ENCODE measurements around the gene PPP1R3E. TPM values are rescaled to one million over a fixed set of nuclear protein-coding genes. Genes with fewer than 3 reads are reported as not detected.
"Not testable (repeated sequence)": the region's sequence is repeated elsewhere in the genome, so short reads cannot be mapped to it uniquely, and the experiment has no call there.

Gene PPP1R3E
- total RNA-seq, 1 donor from 2014 or later = 26.5 TPM

- intact Hi-C loops (cut with micrococcal nuclease) = loop anchor here (5.0 kb wide), 1 partner anchor 177 kb away; no protein-coding TSS in a partner anchor
Observed at GRCh38 chr14:23299211-23299957, 3.3 kb downstream of the PPP1R3E start.

- intact Hi-C loops (cut with micrococcal nuclease) = loop anchor here (5.0 kb wide), 1 partner anchor 175 kb away; no protein-coding TSS in a partner anchor
Observed at GRCh38 chr14:23297611-23298277, 4.9 kb downstream of the PPP1R3E start.

- intact Hi-C loops (cut with micrococcal nuclease) = loop anchor here (5.0 kb wide), 1 partner anchor 175 kb away; no protein-coding TSS in a partner anchor
Observed at GRCh38 chr14:23297096-23297495, 5.6 kb downstream of the PPP1R3E start.

- intact Hi-C loops (cut with micrococcal nuclease) = loop anchor here (5.0 kb wide), 1 partner anchor 174 kb away; no protein-coding TSS in a partner anchor
Observed at GRCh38 chr14:23296012-23296777, 6.5 kb downstream of the PPP1R3E start.

- intact Hi-C loops (cut with micrococcal nuclease) = loop anchor here (1.0 to 5.0 kb wide), 2 partner anchors 9 to 173 kb away; partner anchors contain the start of gene HOMEZ
Observed at GRCh38 chr14:23294734-23295561, 7.7 kb downstream of the PPP1R3E start.

- intact Hi-C loops (cut with micrococcal nuclease) = loop anchor here (1.0 to 2.0 kb wide), 5 partner anchors 8 to 368 kb away; partner anchors contain the start of genes PABPN1 and RBM23
Observed at GRCh38 chr14:23286902-23287479, 15.7 kb downstream of the PPP1R3E start.

- intact Hi-C loops (cut with micrococcal nuclease) = loop anchor here (1.0 to 2.0 kb wide), 5 partner anchors 9 to 367 kb away; partner anchors contain the start of genes PABPN1 and RBM23
Observed at GRCh38 chr14:23286020-23286901, 16.4 kb downstream of the PPP1R3E start, which contains the start of gene HOMEZ. Gene HOMEZ, minus strand, starts transcription at chr14:23286132. Its CDS starts 180 bp downstream, at chr14:23285952.

GRCh38 chr14:23285530-23286019 lies 17.1 kb downstream of the PPP1R3E start:
- intact Hi-C loops (cut with micrococcal nuclease) = loop anchor here (1.0 to 2.0 kb wide), 5 partner anchors 10 to 366 kb away; partner anchors contain the start of genes PABPN1 and RBM23

- intact Hi-C loops (cut with micrococcal nuclease) = no loop called here
Observed at GRCh38 chr14:23284654-23285529, 17.8 kb downstream of the PPP1R3E start.

- intact Hi-C loops (cut with micrococcal nuclease) = no loop called here
Observed at GRCh38 chr14:23281247-23281646, 21.4 kb downstream of the PPP1R3E start.

- intact Hi-C loops (cut with micrococcal nuclease) = not testable (repeated sequence)
Observed at GRCh38 chr14:23277928-23278327, 24.7 kb downstream of the PPP1R3E start.

GRCh38 chr14:23277189-23277588 lies 25.5 kb downstream of the PPP1R3E start:
- intact Hi-C loops (cut with micrococcal nuclease) = no loop called here

GRCh38 chr14:23275412-23275811 lies 27.2 kb downstream of the PPP1R3E start:
- intact Hi-C loops (cut with micrococcal nuclease) = no loop called here

- intact Hi-C loops (cut with micrococcal nuclease) = no loop called here
Observed at GRCh38 chr14:23269193-23269592, 33.5 kb downstream of the PPP1R3E start.

GRCh38 chr14:23260849-23261248 lies 41.8 kb downstream of the PPP1R3E start:
- intact Hi-C loops (cut with micrococcal nuclease) = not testable (repeated sequence)

GRCh38 chr14:23259426-23259825 lies 43.2 kb downstream of the PPP1R3E start:
- intact Hi-C loops (cut with micrococcal nuclease) = no loop called here

- intact Hi-C loops (cut with micrococcal nuclease) = no loop called here
Observed at GRCh38 chr14:23258256-23258655, 44.4 kb downstream of the PPP1R3E start.

Measured in T-helper 2 cell treated with Interferon-gamma antibody and Interleukin-4, amounts not matched to agents 100 ng/mL and 5 ng/mL, for 36 hours (primary cell).